ENCODE measurements around the gene ACTR5. TPM values are rescaled to one million over a fixed set of nuclear protein-coding genes. Genes with fewer than 3 reads are reported as not detected.

The ACTR5 gene
- total and polyA plus RNA-seq, 2 donors from 2014 or later, result 5.8 to 8.4 TPM

DNA sequence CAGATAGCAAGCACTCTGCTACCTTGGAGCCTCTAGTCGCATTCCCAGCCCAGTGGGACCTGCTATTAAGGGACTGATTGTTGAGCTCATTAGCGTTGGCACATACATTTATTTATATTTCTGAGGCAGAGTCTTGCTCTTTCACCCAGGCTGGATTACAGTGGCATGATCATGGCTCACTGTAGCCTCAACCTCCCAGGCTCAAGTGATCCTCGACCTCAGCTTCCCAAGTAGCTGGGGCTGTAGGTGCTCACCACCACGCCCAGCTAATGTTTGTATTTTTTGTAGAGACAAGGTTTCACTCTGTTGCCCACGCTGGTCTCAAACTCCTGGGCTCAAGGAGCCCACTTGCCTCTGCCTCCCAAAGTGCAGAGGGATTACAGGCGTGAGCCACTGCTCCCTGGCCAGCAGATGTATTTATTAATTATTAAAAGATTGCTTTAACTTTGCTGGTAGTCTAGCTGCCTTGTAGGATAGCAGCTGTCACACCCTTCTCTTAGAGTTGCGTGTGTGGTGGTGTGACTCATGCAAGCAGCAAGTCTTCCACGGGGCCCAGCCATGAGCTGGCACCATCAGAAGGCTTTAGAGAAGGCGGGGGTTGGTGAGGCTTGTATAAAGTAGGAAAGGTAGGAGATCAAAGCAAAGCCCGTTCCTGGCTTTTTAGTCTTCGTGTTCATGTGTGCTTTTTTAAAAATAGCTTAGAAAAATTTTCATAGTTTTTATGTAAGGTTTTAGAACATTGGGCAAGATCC lies 16.5 kb downstream of the ACTR5 start:
- intact Hi-C loops (cut with DNase I), result no loop called here
- Histone ChIP-seq H3K36me3 (ENCODE audit: control insufficient read depth in 2 of 3, insufficient read depth in 3 of 3, low read length in 3 of 3) (peaks cover 11 to 38% (median 28%) of the 10 kb centered on the region in 3 donors), H3K27ac (ENCODE audit: low read depth in 2 of 2, low read length in 2 of 2) (no peak overlapping the region), H3K9me3 (ENCODE audit: control insufficient read depth in 2 of 3, insufficient read depth in 1 of 3, low read length in 3 of 3) (no peaks in the 10 kb centered on the region), H3K4me3 (ENCODE audit: low read length in 3 of 3) (no peak overlapping the region), H3K4me1 (ENCODE audit: control insufficient read depth in 2 of 3, insufficient read depth in 2 of 3, low read depth in 1 of 3, low read length in 3 of 3) (no peaks in the 10 kb centered on the region), H3K9ac (ENCODE audit: low read length in 3 of 3) (no peak overlapping the region), H3K27me3 (ENCODE audit: control insufficient read depth, insufficient read depth, low read length) (no peaks in the 10 kb centered on the region)
- TF ChIP-seq, protein P1, sequence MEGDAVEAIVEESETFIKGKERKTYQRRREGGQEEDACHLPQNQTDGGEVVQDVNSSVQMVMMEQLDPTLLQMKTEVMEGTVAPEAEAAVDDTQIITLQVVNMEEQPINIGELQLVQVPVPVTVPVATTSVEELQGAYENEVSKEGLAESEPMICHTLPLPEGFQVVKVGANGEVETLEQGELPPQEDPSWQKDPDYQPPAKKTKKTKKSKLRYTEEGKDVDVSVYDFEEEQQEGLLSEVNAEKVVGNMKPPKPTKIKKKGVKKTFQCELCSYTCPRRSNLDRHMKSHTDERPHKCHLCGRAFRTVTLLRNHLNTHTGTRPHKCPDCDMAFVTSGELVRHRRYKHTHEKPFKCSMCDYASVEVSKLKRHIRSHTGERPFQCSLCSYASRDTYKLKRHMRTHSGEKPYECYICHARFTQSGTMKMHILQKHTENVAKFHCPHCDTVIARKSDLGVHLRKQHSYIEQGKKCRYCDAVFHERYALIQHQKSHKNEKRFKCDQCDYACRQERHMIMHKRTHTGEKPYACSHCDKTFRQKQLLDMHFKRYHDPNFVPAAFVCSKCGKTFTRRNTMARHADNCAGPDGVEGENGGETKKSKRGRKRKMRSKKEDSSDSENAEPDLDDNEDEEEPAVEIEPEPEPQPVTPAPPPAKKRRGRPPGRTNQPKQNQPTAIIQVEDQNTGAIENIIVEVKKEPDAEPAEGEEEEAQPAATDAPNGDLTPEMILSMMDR (IDR thresholded peaks at IDR 0.05; ENCODE audit: borderline replicate concordance, extremely low read depth, insufficient read depth), result no peak
- FAIRE-seq, result no peak
- no peak for DNase-seq

DNA sequence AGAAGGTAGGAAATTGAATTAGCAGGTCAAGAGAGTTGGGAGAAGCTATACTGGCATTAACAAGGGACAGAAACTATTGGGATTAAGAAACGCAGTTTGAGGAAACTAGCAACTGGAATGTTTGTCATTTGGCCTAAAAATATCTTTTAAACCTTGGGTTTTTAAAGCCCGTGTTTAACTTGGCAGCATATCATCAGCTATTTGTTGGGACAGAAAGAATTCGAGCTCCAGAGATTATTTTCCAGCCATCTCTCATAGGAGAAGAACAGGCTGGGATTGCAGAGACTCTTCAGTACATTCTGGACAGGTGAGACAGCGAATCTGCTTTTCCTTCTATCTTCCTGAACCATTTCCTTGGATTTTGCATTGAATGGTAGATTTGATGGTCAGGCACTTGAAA lies 17.8 kb downstream of the ACTR5 start:
- H3K4me3 ChIP-seq (ENCODE audit: low read length in 3 of 3), result no peak overlapping the region
- H3K27me3 ChIP-seq (ENCODE audit: control insufficient read depth, insufficient read depth, low read length), result no peaks in the 10 kb centered on the region
- no peak for DNase-seq
- no peak overlapping the region for H3K9ac ChIP-seq (ENCODE audit: low read length in 3 of 3)
- no peak overlapping the region for H3K27ac ChIP-seq (ENCODE audit: low read depth in 2 of 2, low read length in 2 of 2)
- FAIRE-seq, result no peak
- H3K4me1 ChIP-seq (ENCODE audit: control insufficient read depth in 2 of 3, insufficient read depth in 2 of 3, low read depth in 1 of 3, low read length in 3 of 3), result no peaks in the 10 kb centered on the region
- TF ChIP-seq, protein P1 (IDR thresholded peaks at IDR 0.05; ENCODE audit: borderline replicate concordance, extremely low read depth, insufficient read depth), result no peak
- peaks cover 7 to 32% (median 22%) of the 10 kb centered on the region in 3 donors for H3K36me3 ChIP-seq (ENCODE audit: control insufficient read depth in 2 of 3, insufficient read depth in 3 of 3, low read length in 3 of 3)
- no peaks in the 10 kb centered on the region for H3K9me3 ChIP-seq (ENCODE audit: control insufficient read depth in 2 of 3, insufficient read depth in 1 of 3, low read length in 3 of 3)
- intact Hi-C loops (cut with DNase I), result no loop called here

DNA sequence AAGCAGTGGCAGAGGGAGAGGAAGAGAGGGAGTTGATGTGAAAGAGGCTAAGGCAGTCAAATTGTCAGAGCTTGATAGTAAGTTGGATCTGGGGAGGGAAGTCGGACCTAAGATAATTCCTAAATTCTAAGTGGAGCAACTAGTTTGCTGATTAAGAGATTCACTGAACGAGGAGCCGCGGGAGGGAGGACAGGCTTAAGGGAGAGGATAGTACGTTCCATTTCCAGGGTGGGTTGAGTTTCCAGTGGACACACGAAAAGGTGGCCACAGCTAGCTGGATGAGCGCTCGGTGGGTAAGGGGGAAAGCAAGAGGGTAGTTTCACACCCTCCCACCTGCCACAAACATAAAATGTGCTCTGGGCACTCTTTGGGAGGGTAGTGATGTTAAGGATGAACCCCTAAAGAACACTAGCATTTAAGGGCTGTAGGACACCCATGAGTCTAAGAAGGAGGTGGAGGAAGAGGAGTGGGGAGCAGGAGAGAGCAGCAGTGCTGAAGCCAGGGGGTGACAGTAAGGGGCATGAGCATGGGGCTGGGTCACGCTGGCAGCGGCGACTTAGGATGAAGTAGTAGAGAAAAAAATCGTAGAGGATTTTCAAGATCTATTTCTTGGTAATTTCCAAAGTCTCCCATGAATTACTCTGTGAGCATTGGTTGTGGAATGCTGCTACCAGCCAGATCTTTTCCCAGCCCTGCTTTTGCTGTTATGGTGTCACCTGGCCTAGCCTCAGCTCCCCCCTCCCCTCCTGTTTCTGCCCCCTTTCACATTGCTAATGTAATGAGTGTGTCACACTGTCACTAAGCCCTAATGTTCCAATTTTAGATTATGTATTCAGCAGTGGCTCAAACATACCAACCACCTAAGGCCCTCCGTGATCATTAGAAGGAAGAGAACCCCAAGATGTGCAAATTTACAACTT lies 21.4 kb downstream of the ACTR5 start:
- intact Hi-C loops (cut with DNase I), result no loop called here
- no peak overlapping the region for H3K9ac ChIP-seq (ENCODE audit: low read length in 3 of 3)
- no peak overlapping the region for H3K27ac ChIP-seq (ENCODE audit: low read depth in 2 of 2, low read length in 2 of 2)
- H3K4me1 ChIP-seq (ENCODE audit: control insufficient read depth in 2 of 3, insufficient read depth in 2 of 3, low read depth in 1 of 3, low read length in 3 of 3), result no peaks in the 10 kb centered on the region
- no peaks in the 10 kb centered on the region for H3K9me3 ChIP-seq (ENCODE audit: control insufficient read depth in 2 of 3, insufficient read depth in 1 of 3, low read length in 3 of 3)
- FAIRE-seq (no peak), DNase-seq (no peak)
- no peaks in the 10 kb centered on the region for H3K27me3 ChIP-seq (ENCODE audit: control insufficient read depth, insufficient read depth, low read length)
- TF ChIP-seq, protein P1 (IDR thresholded peaks at IDR 0.05; ENCODE audit: borderline replicate concordance, extremely low read depth, insufficient read depth), result no peak
- H3K36me3 ChIP-seq (ENCODE audit: control insufficient read depth in 2 of 3, insufficient read depth in 3 of 3, low read length in 3 of 3), result peaks cover 6 to 24% (median 14%) of the 10 kb centered on the region in 3 donors
- H3K4me3 ChIP-seq (ENCODE audit: low read length in 3 of 3), result no peak overlapping the region

Data from kidney (tissue), 14 donors.